HK-2 (cell line): ENCODE results near the gene ABLIM1.

Experiments used
- DNase-seq: peaks from one replicate; pipeline ENCODE4 v3.0.0-alpha.2; 2018; ENCODE audit not compliant: unreplicated experiment

ABLIM1 gene

DNA sequence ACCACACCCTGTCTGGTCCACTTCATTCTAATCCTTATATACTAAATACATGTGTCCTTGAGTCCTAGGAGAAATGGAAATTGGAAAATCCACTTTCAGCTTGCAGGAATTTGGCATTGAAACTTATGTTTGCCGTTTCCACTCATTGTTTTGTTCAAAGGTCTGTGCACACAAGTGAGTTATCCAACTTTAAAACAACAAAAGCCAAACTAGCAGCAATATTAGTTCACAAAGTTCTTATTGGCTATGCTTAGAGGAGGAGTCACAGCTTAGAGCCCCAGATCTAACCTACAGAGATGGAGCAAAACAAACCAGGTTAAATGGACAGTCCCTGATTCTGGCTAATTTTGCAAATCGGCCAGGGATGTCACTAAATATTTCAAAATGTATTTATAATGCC lies 209.2 kb downstream of the ABLIM1 start:
- no peak for DNase-seq

DNA sequence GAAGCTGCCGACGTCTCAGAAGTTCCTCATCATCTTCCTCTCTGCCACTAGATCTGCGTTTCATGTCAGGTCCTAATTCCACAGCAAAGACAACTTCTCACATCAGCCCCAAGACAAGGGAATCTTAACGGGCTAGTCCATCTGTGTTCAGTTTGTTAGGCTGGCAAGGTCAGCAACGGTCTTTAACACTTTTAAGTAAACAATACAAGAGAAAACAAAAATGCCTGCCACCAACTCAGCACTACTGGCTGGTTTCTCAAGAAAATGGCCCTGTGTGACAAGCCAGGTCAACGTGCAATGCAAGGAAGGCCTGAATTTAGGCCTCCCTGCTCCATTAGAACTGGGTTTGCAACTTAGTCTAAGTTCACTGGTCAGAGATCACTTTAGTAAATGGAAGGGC lies 212.7 kb downstream of the ABLIM1 start:
- DNase-seq = no peak

DNA sequence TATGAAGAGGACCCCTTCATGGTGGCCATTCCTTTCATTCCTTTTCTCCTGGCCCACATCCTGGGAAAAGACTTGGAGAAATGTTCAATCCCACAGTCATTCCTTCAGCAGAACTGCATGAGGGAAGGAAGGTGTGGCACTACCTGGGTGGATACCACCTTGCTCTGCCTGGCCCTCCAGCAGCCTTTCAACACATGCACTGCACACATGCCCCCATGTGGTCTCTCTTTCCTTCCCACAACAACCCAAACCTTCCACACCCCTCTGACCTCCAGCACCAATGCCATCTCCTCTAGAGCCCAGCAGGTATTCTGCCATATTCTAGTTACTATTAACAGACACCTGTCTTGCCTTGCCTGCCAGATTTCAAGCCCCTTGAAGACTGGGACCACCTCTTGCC lies 213.3 kb downstream of the ABLIM1 start:
- no peak for DNase-seq

DNA sequence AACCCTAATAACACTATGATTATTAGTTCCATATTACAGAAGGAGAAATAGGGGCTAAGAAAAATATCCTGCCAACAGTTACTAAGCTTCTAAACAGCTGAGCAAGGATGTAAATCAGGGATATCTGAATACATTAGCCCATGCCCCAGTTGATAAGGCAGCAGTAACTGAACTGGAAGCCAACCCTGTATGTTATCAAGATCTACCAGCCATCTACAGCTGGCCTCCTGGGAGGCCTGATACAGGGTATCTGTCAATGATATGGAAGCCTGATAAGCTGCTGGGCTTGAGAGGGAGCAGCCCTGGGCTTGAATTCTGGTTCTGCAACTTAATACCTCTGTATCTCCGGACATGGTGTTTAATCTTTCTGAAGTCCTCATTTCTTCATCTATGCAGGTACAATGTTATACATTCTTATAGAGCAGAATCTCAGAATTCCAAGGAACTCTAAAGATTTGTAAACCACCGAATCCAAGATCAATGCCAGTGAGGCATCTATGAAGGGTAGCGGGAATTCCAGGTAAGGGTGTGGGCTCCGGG lies 215.9 kb downstream of the ABLIM1 start:
- no peak for DNase-seq

DNA sequence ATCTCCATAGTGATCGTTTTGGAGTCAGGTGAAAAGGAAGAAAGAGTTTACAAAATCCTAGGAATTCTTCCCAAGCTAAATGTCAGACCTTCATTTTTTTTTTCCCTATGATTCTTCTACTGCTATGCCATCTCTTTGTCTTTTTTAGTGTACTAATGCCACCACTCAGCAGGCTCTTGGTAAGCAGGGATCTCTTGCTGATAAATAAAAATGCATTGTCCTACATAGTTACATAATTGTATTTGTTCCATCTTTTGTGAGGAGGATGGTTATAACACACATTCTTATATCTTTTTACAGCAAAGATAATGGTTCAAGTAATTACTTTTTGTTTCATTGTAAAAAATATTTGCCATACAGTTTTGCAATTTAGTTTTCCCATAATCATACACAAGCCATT lies 217.0 kb downstream of the ABLIM1 start:
- no peak for DNase-seq

DNA sequence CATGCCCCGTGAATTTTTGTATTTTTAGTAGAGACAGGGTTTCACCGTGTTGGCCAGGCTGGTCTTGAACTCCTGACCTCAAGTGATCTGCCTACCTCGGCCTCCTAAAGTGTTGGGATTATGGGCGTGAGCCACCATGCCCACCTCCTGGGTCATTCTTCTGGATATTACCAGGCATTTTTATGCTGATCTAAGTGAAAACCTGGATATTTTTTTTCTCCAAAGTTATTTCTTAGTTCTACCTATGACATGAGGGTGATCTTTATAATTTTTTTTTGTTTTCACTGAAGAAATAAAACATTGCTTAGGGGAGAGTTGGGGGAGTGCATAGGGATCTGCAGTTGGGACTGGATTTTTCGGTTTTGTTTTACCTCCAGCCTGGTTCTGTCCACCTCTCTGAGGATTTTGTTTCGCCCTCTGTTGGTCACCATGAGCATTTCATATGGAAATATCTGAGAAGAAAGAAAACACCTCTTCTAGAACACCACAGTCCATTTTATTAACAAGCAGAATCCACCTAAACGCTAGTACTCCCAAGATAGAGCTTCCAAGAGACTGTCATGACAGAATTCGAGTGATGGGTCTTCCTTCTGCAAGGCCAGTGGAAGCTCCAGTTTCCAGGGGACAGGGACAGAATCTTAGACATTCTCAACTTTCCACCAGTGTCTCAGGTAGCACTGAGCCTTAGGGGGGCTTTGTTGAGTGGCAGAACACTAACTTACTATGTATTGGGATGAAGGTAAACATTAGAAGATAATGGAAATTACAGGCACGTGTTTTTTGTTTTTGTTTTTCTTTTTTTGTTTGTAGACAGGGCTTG lies 220.4 kb downstream of the ABLIM1 start:
- DNase-seq = no peak

DNA sequence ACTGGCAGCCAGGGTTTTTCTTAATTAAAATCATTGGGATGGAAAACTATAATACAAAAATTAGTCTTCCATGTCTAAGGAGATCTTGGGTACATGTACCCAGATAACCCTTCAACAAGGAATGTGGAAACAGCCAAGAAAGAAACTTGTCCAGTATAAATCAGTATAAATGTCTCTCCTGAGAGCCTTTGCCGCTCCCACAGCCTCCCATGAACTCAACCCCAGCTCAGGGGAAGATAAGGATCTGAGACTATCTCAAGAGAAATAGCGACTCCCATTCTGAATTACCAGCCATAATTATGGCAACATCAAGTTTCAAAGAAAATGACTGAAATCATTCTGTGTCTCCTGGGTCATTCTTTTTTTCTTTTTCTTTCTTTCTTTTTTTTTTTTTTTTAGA lies 221.1 kb downstream of the ABLIM1 start:
- no peak for DNase-seq

DNA sequence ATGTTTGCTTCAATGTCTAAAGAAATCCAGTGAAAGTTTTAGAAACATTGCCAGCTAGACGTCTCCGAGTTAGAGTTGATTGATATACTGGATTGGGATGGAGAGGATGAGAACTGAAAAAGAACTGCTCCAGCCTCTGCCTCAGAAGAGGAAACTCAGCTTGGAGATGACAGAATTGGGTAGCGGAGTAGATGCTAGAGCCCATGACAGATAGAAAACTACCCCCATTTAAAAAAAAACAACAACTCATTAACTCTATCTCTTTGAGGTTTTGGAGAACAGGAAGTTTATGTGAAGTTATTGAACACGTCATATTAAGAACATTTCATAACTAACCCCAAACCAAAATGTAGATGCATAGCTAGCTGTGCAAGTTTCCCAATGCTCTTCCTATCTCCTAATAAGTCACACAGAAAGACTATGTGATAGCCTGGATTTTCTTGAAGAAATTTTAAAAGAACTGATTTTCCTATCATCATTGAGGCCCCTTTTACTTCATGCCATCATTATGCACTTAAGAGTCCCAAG lies 225.4 kb downstream of the ABLIM1 start:
- no peak for DNase-seq

DNA sequence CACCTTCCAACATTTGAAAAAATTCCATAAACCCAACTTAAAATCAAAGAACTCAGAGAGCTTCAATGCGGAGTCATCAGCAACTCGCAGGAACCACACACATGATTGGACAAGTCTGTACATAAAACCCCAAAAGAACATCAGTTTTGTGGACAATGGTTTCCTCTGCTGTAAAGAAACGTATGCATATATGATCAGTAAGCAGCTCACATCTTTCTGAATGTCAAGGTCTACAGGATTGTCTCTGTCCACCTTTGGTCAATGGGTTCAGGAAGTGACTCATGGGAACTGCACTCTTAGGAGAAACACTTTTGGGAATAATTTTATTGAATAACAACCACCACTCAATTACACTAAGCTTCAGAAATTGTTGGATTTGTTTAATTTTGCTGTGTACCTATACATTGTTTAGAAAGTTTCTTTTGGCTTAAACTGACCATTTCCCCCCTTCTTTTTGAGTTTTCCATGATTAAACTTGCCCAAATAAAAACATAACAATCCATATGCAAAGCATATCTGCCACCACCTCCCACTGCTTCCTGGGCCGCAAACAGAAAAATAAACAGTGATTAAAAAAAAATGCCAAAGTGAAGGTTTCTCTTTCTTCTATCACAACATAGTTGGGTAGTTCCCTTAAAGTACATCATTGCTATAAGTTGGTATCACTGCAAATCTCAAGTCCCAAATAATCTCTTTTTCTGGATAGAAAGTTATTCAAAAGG lies 226.5 kb downstream of the ABLIM1 start:
- no peak for DNase-seq

DNA sequence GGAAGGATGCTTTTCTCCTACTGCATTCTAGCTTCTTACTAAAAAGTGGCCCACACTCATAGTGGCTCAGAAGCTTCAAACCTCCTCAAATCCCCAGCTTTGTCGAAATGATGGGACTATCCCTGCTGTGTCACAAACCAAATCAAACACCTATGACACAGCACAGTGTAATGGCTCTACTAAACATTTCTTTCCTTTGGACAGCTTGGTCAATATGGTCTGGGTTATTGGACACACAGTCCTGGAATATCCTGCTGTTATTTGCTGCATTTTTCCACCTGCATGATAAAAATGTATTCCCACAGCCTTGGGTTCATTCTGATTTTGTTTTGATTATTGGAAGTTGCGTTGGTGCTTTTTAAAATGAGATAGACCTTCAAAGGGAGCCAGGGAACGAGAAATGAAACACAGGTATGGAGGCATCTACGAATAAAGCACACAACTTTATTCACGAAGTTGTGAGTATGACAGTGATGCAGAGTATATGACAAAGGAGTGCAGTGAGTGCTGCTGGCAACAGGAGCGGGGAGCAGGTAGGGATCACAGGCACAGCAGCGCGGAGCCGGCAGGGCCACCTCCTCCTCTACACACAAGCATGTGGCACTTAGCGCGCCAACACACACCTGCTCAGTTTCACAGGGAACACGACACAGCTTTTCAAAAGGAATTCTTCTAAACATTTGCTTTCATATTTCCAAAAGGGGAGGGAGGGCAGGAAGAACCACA lies 227.2 kb downstream of the ABLIM1 start:
- DNase-seq = no peak

DNA sequence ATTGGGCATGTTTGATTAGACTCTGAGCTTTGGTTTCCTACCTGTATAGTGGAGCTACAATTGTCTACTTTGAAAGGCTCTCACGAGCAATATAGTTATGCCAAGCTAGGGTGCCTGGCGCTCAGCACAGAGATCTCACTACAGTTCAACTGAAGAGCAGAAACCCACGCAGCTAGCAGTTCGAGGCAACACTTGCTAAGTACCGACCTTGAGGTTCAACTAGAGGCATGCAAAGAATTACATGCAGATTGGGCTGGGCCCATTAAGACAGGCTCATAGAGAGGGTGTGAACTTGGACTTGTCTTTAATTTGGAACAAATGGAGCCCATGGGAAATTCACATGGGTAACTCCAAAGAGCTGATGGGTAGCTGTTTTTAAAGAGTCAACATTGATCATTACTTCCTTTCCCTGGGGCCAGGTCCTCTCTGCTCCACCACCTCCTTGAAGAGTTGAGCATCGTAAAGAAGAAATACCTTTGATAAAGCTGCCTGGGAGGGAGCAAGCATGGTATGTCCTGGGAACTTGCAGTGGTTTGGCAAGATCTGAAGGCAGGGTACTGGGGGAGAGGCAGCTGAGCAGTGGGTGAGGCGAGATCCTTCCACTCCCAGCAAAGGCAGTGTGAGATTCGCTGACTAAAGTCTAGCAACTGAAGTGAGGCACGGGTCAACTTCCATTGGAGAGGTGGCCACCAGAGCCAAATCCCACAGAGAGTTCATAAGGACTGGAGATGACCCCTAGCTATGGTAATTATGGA lies 228.3 kb downstream of the ABLIM1 start:
- DNase-seq = no peak

DNA sequence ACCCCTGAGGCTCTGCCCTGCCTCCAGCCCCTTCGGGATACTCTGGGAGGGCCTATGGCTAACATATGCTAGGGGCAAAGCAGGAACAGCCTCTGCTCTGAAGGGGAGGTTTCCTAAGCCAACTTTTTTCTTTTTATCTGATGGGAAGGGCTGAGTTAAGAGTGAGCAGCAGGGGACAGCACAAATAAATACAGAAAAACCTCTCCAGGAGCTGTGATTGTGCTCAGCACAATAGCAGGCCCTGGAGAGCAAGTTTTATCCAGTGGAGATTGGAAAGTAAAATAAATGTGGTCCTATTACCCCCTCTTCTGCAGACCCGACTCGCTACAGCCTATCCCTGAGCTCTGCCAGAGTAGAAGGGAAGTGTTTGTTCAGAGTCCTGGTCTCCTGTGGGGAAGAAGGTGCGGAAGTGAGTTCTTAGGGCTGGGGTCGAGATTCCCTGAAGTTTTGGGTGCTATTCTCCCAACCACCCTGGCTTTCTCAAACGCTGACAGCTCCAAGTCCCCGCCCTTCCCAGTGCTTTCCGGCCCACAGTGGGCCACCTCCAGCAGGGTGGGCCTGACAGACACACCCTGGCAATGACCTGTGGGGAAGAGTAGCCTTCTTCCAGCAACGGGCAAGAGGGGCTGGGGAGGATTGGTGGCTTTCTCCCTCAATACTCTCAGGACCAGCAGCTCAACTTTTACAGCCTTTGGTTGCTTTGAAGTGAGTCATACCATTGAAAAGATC lies 230.8 kb downstream of the ABLIM1 start:
- no peak for DNase-seq

DNA sequence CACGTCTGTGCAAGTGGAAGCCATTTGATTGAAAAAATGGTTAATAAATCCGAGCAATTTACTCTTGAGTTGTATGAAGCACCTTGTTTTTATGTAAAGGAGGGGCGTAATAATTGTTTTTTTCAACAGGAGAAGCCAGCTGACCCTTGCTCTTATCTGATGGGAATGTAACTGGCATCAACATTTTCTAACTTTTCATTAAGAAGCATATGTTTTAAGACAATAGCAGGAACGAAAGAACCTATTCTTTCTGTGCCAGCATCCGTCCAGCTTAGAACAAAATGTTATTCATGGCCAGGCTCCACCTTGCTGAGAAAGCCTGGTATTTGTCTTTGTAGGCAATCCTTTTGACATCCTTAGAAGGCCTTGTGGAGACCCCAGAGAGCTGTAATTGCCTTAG lies 231.6 kb downstream of the ABLIM1 start:
- DNase-seq = no peak

DNA sequence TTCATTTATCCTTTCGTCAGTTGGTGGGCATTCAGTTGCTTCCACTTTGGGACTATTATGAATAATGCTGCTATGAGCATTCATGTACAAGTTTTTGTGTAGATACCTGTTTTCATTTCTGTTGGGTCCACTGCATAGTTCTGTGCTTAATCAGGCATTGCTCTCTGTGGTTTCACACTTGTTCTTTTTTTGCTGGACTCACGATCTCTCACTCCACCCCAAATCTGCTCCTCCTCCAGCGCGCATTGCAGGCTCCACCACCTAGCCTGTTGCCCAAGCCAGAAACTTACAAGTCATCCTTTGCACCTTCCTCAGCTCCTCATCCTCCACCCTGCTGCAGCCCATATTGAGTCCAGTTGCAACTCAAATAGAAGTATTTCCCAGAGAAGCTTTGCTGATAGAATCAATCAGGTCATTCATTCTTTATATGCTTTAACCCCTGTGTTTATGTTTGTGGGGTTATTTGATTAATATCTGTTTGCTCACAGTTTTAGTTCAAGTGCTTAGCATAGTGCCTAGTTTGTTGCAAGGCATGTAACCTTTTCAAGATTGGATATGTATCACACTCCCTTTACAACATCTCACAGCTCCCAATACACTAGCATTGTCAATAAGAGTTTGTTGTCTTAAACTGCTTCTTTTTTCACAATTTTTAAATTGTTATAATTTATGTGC lies 237.1 kb downstream of the ABLIM1 start:
- DNase-seq = no peak

DNA sequence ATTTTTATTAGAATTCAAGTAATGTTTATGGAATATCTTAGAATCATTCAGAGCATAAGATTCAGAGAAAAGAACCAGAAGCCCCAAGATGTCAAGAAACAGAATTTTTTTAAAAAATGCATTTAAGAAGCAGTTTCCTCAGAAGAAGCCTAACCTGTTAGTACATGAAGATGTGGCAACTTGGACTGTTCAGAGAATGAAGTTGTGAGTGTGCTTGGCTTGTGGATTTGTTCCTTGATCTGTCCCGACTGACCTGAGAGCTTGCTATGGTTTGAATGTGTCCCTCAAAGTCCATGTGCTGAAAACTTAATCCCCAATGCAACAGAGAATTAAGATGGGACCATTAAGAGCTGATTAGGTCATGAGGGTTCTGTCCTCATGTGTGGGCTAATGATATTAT lies 240.0 kb downstream of the ABLIM1 start:
- no peak for DNase-seq

DNA sequence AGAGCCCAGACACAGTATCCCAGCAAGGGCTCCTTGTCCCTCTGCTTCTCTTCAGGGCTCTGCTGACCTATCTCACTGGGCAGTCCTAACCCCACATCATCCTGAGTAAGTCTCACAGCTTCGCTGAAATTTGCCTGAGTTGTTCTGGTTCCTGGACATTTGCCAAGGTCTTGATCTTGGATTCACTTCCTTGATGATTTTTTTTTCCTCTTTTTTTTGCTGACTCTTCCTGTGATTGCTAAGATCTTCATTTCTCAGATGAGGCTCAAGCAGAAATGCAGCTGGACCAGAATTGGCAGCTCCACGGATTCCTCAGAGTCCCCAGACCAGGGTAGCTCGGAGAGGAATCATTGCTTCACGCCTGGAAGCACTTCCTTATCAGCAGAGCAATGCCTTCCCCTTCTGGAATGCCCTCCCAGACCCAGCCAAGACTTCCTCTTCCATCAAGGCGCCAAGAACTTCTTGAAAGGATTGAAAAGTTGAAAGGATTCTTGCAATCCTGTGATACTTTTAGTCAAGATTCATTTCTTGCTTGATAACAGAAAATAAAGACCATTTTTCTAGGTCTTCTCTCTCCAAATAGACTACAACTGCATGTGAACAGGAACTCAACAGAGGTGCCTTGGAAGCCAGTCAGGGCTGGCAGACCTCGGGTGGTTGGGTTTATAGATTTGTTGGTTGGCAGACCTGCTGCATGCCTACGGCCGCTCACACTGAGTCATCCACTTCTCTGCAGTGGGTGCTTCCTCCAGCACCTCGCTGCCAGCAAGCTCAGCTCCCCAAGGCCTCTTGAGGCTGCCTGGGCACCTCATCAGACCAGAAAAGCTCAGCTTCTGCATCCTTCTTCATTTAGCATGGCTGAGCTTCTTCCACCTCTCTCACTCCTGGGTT lies 244.9 kb downstream of the ABLIM1 start:
- DNase-seq = peak; percentile 75

DNA sequence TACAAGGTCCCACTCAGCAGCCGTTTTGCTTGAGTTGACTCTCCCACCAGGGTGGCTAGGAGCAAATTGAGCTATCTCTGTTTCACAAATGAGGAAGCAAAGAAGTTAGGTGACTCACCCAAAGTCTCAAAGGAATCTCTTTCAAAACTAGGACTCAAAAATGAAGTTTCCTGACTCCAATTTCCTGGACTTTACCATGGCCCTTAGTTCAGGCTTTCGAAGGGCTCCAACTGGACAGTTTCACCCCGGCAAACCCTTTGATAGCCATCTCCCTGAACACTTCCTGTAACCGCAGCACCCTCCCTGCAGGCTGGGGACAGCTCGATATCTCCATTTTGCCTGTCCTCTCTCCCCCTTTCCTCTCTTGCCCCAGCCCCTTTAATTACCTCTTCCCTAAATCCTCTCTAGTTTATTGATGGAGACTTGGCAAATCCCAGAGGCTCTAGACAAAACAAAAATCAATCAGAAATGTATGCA lies 249.1 kb downstream of the ABLIM1 start:
- DNase-seq = no peak

DNA sequence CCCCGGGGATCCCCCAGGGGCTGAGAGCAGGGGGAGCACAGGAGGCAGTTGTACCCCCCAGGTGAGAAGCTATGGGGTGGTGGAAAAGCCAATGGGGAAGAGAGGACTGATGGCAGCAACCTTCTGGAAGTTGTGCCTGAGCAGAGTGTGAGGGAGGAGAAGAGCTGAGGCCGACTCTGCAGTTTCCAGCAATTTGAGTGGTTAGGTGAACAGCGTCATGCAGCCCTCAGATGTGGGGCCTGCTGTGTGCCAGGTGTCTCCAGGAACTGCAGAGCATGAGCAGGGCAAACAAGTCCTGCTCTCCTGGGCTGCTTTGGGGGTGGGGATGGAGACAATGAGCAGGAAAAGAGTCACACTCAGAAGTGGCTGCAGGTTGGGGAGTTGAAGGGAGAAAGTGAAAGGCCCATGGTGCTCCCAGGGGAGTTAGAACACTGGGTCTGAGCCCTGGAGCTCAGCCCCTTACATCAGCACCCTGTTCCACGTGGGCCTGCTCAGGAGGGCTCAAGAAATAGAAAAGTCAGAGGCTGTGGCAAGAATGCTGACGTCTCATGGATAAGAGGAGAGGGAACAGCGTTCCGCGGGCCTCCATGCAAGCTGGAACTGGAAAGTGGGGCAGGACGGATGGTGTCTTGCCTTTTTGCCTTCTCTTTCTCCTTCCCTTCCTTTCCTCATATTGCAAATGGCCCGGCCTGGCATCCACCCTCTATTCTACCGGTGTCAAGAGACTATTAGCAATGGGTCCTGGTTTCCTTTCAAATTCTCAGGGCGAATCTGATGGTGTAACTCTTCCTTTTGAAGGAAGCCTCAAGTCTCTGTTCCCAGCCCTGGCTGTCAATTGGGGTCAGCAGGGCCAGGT lies 249.7 kb downstream of the ABLIM1 start:
- no peak for DNase-seq
